HG02840 (cell line): Measurements from ENCODE around the gene SRGAP2C.
"Not testable (repeated sequence)": the region's sequence is repeated elsewhere in the genome, so short reads cannot be mapped to it uniquely, and the experiment has no call there.

Experiments used
- ATAC-seq: cut with Tn5 transposase; IDR thresholded peaks from one replicate; pipeline ENCODE4 v1.9.1; 2021; ENCODE audit warnings: mild to moderate bottlenecking, moderate library complexity, moderate number of reproducible peaks; ENCODE audit not compliant: unreplicated experiment, low FRiP score

The SRGAP2C gene

DNA sequence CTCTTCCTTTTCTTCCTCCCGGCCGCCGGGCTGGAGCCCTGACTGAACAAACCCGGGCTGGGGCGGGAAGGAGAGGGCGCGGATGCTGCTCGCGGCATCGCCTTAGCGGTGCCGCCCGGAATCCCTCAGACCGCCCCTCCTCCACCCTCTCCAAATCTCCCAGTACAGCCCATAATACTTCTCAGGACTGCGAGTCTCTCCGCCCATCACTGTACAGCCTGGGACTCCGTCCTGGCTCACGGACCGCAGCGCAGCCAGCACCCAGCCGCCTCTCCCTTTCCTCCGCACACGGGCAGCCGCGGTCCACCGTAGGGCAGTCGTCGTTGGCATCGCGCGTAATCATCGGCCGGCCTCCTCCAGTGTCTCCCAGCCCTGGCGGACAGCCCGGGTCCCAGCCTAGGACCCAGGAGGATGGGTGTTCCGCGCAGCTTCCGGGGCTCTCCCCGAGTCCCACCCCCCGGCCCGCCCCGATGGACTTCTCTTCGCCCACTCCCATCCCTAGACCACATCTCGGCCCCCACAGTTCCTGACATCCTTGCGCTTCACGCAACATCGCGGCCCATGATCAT is 449 bp downstream of the SRGAP2C start:
- peak; percentile 1 for ATAC-seq

DNA sequence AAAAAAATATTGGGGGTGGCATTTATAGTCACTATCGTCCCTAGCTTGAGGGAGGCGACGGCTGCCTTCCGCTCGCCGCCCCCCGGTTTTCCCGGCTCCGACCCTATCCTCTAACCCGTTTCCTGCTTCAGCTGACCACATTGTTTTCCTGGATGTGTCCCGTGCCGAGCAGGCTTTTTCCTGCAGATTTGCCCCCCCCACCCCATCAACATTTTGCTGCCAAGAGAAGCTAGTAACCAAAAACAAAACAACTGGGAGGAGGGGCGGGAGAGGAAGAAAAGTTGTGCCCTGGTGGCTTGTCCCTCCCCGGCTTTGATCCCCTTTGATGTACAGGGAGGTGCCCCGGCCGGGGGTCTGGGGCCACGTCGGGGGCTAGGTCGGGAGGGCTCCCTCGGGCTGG is 1.4 kb downstream of the SRGAP2C start:
- ATAC-seq: not testable (repeated sequence)

DNA sequence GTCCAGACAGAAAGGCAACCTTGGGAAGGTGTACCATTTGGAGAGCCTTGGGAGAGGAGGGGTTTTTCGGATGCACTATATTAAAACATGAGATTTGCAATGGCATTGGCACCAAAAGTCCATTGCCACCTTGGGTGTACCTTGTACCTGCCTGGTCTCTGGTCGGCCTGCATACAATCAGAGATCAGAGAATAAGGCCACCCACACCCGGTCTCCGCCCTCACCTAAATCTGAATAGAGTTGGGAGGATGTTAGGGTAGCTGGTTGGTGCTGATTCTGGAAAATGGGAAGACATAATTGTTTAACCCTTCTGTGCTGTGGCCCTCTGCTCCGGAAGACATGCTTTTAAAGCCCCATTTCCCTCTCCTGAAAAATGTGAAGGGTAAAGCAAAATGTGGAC is 3.1 kb downstream of the SRGAP2C start:
- not testable (repeated sequence) for ATAC-seq

DNA sequence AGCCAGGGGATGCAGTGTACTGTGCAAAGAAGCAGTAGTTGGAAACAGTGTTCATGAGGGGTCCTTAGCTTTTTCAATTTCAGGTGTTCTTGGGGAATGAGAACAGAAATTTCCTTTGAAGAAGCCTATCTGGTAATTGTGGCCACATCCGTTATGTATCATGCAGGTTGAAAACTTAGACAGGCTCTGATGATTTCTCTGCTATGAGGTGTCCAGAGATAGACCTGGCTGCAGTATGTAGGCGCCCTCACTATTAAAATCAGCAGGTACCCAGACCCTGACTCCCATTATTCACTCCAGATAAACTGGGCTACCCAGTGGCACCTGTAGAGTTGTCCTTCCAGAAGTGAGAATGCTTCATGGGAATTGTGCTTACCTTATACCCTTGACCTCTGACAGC is 7.7 kb downstream of the SRGAP2C start:
- not testable (repeated sequence) for ATAC-seq

DNA sequence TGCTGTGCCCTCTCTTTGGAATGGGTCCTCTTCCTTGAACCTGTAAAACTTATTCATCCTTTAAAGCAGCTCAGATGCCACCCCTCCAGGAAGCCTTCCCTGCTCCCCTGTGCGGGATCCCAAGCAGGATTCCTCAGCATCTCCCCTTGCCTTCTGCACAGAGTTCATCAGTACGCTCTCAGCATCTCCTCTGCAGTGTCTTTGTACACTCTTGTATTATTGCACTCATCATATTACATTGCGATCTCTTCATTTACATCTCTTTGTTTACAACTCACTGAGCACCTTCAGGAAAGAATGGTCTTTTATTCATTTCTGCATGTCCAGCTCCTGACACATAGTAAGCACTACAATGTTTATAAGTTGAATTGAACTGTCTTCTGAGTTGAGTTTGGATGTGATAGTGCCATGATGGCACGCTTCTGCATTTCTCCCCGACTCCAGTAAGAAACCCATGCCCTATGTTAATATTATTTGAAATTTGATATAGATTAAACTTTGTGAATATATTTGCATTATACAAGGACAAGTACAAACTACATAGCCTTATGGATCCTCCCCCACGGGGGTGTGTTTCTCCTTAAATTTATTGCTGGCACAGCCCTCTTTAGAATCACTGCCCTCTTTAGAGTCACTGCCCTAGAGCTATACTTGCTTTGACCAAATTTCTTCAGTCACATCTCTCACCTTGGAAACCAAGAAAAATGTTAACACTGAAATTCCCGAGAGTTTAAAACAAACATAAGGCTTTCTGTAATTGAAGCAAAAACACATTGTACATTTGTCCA is 12.5 kb downstream of the SRGAP2C start:
- ATAC-seq: not testable (repeated sequence)

DNA sequence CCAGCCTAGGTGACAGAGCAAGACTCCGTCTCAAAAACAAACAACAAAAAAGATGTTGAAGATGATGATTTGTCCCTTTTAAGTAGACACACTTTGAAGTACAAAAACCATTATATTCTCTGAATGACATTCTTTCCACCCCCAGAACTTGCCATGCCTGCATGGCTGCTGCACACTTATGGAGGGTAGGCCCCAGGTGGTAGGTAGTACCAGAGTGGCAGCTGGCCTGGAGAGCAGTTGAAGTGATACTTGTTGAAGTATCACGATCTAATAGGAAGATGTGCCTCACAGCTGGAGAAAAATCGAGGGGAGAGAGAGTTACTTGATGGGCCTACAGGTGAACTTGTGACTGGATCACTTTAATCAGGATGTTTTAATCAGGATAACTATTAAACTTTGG is 15.0 kb downstream of the SRGAP2C start:
- ATAC-seq: not testable (repeated sequence)

DNA sequence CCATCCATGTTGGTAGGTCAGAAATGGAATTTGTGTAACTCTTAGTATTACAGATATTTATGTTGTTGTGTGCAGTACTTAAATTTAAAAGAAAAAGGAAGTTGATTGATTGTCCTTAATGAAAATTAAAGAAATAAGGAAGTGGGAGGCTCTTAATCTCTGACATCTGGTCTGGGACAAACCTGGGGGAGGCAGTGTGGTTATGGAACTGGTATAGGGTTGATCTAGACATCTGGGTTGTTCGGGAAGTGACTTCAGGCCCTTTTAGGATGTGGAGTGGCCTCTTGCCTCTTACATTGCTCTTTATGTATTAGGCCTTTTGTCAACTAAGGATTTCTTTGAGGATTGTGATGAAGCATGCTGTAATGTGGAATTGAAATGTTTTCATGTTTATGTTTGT is 15.5 kb downstream of the SRGAP2C start:
- not testable (repeated sequence) for ATAC-seq

DNA sequence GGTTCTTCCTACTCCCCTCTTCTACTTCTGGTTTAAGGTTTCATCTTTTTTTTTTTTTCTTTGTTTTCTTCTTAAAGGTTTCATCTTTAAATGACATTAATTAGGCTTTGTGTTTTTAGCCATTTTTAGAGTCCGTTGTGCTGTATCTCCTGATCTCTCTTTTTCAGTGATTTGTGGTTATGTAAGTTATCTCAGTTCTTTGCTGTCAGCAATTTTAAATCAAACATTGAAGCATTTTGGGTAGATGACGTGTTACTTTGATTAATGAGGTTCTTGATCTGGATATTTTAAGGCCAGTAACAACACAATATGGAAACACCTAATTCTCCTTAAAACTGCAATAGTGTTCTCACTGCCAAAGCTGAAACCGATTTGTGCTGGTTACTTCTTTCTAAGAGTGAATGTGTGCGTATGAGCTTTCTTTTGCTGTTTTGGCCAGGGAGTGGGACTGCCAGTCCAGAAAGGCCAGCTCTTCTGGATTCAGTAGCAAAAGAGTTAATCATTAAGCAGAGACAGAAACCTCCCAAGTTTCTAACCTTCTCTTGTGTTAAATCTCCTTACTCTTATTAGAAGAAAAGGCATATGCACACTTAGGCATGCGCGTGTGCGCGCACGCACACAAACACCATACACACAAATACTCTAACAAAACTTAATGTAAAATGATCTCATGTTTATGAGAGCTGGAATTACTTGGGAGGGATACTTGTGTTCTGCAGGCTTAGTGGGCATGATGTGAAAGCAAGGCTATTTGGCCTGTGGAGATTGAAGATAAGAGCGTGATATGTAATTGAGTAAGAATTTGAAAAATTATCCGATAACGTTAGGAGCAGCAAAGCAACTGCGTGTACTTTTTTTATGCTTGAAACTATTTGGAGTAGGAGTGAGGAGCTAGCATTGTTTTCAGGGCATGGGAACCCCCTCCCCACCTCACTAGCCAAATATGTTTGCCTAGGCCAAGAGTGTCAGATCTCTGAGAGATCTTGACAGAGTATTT is 16.5 kb downstream of the SRGAP2C start:
- not testable (repeated sequence) for ATAC-seq

DNA sequence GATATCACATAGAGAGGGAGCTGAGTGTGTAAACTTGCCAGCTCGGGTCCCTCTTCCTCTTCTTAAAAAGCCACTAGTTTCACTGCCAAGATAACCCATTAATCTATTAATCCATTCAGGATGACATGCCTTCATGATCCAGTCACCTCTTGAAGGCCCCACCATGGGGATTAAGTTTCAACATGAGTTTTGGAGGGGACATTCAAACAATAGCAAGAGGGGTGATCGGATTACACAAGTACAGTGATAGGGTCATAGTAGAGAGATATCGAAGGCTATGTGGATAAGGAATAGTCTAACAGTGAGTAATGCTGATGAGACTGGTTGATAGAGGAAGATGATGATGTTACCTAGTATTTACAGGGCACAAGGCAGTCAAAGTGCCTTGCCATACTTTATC is 18.2 kb downstream of the SRGAP2C start:
- not testable (repeated sequence) for ATAC-seq

DNA sequence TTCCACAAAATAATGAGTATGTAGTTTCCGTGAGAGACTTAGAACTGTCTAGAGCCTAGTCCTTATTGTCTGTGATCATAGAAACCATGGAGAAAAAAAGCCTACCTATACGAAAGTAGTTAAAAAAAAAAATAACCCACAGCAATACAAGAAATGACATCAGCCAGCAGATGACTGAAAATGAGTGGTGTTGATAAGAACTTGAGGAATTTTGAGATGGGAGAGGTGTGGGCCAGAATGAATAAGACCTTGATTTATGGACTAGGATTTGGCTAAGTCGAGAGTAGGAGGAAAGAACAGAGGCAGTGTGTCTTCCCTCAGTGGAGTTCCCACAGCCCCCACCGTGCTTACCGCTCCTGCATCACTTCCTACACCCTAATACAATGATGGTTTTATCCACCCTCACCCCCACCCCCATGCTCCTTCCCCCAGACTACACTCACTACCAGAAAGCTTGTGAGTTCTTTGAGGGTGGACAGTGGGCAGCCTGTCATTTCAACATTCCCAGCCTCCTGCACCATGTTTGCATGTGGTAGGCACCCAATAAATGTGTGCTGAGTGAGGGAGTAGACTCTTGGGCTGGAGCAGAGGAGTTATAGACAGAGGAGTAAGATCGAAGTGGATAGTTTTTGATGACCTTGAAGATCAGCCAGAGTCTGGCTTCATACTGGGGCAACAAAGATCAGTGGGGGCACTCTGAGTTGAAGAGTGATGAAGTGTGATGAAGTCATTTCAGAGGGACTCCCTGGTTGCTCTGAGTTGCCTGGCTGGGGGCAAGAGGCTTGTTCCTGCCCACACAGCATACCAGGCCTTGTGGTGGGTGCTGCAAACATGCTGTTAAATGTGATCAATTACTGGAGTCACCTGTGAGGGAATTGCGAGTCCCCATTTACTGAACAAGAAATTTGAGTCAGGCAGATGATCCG is 21.3 kb downstream of the SRGAP2C start:
- not testable (repeated sequence) for ATAC-seq

DNA sequence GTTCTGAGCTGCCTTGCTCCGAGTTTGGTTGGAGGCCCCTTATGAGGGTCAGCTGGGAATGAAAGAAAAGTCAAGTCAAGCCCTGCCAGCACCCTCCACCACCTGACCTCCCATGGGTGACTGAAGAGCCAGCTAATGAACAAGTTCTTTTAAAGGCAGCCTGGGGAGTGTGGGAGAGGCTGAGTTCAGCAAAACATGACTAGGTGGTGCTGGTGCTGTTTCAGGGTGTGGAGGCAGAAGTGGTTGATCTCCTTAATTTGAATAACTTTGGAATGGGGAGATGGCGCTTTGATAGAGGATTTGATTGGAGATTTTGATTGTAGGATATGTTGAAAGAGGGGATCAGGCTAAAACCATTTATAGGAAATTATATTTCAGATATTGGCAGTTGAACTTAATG is 22.6 kb downstream of the SRGAP2C start:
- ATAC-seq: not testable (repeated sequence)

DNA sequence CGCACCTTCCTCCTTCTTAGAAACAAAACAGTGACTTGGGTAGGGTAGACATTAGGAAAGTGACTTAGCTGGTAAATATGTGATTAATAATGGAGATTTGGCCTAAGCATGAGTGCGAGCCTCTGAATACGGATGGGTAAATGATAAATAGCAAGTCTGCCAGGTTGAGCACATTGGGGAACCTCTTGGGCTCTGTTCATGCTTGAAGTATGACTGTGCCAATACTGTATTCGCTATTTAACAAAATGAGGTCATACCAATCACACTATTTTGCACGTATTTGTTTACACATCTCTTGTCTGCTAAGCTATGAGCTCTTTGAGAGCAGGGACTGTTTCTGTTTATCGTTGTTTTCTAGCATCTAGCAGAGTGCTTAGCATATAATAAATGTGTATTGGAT is 23.6 kb downstream of the SRGAP2C start:
- ATAC-seq: not testable (repeated sequence)

DNA sequence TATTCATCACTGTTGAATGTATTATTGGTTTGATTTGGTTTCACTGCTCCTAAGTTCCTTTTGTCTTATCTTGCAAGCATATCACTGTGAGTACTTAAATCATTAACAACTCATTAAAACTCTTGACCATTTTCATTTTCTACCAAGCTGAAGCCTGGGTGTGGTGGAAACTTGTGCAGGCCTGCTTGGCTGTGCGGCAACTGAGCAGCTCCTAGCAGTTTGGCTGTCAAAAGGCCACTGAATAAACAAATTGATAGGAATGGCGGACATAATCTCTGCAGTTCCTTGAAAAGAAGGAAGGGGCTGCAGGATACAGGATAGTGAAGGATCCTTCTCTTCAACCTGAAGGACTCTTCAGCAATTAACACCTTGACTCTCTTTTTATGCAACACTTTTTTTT is 26.0 kb downstream of the SRGAP2C start:
- not testable (repeated sequence) for ATAC-seq

DNA sequence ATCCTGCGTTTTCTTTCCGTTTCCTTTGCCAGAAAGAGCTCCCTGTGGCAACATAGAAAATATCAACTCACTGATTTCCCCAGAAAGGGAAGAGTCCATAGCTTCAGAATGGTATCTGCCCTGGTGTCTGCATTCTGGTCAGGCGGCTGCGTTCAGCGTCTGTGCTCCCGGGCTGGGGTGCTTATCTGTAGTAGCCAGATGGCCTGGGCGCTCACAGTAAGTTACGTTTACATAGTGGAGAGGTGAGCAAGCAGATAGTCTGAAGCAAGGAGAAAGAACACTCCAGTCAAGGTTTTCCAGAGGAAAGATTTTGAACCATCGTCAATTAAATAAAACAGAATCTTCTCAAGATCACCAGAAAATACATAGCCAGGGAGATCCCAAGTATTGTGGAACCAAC is 28.7 kb downstream of the SRGAP2C start:
- ATAC-seq: not testable (repeated sequence)

DNA sequence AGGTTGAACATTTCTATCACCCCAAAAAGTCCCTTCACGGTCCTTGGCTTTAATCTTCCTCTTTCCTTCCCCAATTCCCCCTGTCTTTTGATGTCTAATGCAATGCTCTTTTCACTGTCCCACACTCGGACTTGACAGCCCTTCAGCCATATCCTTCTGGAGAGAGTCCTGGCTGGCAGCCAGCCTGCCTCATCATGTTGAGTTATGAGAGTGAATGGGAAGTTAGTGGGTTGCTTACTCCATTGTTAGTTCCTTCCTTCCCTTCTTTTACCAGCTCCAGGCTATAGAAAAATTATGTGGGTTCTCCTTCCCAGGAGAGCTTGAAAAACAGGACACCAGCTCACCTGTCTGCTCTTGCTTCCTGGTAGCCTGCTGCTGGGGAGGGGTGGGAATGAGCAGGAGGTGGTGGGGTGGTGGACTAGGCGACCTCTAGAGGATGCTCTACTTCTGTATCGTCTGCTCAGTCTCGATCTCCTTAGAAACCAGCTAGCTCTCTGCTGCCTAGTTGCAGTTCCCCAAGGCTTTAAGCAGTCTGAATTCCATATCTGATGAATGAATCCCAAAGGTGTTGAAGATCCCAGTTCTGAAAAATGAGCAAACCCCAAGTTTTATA is 29.9 kb downstream of the SRGAP2C start:
- ATAC-seq: not testable (repeated sequence)

DNA sequence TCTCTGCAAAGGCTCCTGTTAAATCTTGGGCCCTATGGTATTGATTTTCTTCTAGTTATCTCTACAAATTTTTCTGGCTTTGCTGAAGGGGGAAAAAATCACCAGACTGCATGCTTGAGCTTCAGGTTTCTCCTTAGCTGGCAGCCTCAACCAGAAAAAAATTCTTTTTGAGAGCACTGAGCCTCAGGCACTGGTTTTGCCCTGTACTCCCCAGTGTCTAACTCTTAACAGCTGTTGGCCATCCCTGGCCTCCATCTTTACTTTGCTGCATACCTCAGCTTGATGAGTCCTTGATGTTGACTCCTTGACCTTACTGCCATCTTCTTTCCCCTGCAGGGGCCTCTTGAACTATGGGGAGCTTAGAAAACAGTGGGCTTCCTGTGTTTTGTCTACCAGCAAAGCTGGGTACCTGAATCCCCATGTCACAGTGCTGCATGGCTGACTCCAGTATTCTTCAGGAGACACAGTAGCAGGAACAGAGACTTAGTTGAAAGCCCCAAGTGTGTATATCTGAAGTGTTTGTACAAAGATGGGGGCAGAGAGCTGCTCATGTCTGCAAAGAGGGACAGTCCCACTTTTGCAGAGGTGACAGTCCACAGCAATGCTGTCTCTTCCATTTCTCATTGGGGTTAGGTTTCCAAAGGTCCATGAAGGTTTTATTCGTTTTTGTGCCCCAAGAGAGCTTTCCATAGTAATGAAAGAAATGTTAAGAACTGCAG is 31.1 kb downstream of the SRGAP2C start:
- not testable (repeated sequence) for ATAC-seq

DNA sequence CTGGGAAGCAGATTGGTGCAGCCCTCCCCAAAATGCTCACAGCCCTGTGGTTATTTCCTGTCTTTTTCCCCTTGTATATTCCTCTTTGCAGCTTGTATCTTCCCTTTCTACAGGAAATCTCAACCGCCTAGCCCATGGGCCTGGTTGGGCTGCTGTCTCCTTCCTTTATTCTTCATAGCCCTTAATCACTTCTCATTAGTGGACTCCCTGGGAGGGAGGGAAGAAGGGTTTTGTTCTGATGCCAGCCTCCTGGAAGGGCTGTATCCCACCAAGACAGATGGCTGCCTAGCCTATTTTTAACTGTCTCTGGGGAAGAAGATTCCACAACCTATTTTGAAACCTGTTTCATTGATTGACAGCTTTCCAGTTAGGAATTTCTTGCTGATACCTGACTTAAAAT is 31.9 kb downstream of the SRGAP2C start:
- ATAC-seq: not testable (repeated sequence)

DNA sequence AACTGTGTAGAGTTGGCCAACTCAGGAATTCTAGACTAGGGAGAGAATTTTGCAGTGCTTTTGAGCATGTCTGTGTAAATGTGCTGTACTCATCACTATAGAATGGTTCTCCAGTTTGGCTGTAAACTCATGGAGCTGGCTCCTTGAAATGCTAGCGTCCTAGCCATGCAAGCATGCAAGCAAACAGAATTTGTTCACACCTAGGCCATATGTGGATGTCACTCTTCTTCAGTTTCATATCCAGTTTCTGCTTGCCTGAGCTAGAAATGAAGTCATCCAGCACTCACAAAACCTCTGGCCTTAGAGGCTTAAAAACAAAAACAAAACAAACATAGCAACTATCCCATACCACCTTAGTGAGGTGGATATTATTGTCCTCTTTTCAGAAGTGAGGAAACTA is 37.0 kb downstream of the SRGAP2C start:
- not testable (repeated sequence) for ATAC-seq

DNA sequence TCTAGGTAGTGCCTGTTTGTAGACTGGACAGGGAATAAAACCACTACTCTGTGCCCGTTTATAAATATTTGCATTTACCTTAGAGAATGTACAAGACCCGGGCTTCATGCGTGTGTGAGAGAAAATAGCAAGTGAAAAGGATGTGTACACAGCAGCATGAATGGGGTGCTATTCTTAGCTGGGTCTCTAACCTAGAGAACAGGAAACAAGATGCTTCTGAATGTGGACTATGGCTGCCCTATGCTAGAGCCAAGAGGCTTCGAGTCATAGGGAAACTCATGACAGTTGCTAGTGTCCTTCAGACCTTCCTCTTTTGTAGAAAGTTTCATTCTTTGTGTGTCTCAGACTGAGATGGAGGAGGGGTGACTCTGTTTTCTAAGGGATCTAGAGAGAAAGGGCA is 39.9 kb downstream of the SRGAP2C start:
- ATAC-seq: peak; percentile 99
